Fibroblast of skin of back (primary cell): ENCODE measurements around the gene DLK1.

ENCODE experiments used
- DNase-seq: peaks from one replicate; pipeline ENCODE4 v3.0.0-alpha.2; 2013

Gene DLK1

GRCh38 chr14:100714258-100714892 is 12.3 kb upstream of the DLK1 start:
- peak; percentile 5 for DNase-seq

DNA sequence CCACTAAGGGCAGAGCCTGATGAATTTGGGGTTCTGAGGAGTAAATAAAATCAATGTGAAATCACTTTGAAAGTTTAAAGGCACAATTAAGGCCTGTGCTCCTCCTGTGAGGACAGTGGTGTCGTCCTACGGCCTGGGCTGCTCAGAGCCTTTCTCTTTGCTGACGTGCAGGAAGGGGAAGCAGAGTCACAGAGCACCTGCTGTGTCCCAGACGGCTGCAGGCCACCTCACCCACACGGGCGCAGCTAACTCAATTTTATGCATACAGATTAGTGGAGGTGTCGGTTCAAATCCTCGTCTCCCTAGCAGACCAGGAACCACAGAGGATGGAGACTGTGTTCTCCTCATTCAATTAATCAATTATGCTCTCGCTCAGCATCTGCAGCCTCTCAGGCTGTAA is 11.4 kb upstream of the DLK1 start:
- no peak for DNase-seq

- DNase-seq = peak; percentile 9
Measured at GRCh38 chr14:100715803-100716202, 10.9 kb upstream of the DLK1 start.

DNA sequence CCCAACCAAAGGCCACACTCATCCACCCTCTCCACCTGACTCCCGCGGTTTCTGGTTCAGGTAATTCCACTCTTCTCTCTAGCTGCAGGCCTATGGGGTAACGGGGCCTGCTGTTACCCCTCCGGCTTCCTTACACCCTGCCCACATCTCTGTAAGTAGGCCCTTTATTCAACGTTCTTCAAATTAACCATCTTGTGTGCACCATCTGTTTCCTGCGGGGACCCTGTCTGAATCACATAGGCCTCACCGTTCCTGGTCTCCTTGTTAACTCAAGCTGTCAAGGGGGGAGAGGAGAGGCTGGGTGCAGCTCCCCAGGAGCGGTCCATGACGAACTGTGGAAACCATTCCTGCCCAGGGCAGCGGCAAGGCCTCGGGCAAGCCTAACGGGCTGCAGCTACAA is 9.3 kb upstream of the DLK1 start:
- DNase-seq = no peak

DNA sequence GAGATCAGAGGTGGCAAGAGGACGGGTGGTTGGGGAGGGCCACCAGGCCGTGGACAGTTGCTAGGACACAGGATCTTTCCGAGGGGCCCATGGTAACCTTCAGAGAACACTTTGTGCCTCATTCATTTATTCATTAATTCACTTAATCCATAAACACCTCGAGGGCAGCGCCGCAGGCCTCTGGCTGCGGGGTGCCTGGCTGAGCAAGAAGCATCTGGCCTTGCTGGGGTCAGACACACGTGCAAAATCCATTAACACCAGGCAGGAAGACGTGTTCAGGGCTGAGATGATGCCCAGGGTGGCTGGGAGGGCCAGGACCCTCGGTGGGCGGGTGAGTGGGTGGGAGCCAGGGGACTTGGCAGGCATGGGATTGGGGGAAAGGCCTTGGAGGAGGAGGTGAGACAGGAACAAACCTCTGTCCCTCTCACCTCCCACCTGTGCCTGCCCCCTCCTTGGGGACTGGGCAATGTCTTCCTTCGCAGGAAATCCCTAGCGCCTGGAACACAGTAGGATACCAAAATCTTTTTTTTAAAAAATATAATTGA is 6.6 kb upstream of the DLK1 start:
- DNase-seq = no peak

DNA sequence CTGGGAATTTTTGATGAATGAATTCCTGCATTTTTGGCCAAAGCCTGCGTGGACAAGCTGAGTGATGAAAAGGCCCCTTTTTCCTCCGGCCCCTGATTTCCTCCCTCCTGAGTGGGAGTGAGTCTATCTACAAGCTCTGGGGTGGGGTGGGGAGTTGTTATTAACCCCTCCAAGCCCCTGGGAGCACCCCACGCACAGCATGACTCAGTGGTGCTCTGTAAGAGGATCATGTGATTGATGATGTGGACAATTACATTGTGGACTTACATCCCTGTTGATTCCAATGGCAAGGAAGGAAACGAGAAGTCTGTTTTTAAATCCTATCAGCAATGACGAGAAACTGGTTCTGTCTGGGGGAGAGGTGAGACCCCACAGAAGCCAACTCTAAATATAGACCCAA is 5.1 kb upstream of the DLK1 start:
- no peak for DNase-seq

DNA sequence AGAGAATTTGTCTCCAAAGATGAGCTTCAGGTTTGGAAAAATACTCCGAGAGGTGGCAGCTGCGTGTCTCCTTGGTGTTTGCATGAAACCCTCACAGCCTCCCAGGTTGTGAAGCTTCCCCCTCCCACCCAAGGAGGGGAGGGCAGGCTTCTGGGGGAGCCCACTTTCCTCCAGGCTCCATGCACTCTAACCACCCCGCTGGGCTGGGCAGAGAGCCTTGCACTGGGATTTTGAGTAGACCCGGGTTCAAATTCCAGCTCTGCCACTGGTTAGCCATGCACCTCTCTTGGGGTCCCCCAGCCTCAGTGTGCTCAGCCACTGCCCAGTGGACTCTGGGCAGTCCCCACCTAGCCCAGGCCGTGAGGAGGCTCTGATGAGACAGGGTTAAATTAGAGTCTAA is 4.3 kb upstream of the DLK1 start:
- DNase-seq = no peak

DNA sequence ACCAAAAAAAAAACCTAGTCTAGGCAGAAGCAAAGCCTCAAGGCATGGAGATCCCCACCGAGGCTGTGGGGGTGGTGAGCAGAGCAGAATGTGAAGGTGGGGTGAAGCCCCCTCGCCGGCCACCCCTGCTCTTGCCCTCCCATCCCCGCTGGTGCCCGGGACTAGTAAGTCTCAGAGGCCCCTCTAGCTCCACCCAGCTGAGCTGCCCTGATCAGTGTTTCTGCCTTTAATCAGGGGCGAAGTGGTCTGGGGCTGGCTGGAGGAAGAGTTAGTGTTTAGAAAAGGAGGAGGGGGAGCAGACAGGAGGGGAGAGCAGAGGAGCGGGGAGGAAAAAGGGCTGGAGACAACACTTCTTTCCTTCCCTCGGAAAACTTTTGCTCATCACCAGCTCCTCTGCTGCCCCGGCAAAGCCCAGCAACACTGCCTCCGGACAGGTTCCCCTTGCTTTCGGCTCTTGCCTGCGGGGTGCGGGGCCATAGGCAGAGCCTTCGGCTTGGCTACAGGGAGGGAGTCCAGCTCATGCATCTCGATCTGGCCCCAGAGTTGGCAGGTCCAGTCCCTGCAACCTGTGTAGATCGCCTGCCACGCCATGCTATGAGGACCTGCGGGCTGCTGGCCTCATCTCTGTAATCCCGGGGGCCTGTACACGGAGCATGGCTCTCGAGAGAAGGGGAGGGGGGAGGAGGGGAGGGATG is 3.4 kb upstream of the DLK1 start:
- no peak for DNase-seq

- no peak for DNase-seq
Measured at GRCh38 chr14:100723830-100724437, 2.8 kb upstream of the DLK1 start.

GRCh38 chr14:100724536-100724935 is 2.2 kb upstream of the DLK1 start:
- no peak for DNase-seq

DNA sequence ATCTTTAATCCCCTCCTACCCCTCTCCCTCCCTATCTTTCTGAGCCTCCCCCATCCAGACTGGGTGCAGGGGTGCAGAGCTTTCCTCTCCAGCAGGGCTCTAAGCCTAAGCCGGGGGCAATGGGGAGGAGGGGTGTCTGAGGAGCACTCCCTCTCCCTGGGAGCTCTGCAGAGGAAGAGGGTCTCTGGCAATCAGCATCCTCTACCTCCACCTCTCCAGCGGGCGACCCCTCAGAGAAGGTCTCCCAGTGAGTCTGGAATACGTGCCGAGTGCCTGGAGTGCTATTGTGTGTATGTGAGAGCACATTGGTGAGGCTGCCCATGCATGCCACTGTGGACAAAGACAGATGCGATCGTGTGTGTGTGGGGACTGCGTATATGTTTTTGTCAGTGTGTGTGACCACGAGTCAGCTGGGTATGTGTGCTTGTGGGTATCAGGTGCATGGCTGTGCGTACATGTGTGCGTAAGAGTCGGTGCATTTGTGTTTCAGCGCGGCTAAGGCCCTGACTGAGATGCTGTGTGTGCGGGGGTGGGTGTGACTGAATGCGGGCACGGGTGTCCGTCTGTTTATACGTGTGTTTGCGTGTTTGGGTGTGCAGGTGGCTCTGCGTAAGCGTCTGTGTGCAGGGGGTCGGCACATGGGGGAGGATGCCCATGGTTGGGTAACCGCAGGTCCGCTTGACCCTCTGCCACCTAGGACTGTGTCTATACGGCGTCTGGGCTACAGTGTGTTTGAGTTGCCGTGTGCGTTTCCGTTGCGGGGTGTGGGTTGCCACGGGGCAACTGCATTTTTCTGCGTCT is 905 bp upstream of the DLK1 start:
- no peak for DNase-seq

DNA sequence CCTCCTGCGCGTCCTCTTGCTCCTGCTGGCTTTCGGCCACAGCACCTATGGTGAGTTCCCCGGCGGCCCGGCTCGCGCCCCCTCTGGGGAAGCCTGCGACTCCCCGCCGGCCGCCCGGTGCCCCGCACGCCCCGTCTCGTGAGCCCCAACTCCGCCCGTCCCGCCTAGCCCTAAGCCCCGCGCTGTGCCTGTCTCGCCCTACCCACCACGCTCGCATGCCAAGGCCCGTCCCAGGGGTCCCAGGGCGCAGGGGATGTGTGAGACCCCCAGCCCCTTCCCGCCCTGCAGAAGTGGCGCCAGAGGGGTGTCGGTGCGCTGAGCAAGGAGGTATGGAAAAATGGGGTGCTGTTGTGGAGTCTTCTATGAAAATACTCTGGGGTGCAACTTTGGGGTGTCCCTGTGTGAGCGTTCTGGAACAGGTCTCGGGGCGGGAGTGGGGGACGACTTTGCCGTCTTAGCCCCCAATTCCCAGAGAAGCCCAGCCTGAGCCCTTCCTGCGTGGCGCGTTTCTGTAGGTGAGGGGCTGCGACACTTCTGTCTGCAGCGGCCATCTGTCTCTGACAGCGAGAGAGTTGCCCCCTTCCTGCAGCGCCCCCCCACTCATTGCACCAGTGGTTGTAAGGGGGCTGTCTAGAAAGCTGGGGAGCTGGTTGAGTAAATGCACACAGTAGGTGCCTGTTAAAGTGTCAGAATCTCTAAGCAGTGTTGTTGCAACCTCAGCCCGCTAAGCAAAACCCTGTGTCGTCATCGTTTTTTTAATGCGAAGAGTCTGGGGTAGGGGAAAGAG is 587 bp downstream of the DLK1 start:
- no peak for DNase-seq

GRCh38 chr14:100727873-100728240 is 1.2 kb downstream of the DLK1 start:
- DNase-seq = no peak

DNA sequence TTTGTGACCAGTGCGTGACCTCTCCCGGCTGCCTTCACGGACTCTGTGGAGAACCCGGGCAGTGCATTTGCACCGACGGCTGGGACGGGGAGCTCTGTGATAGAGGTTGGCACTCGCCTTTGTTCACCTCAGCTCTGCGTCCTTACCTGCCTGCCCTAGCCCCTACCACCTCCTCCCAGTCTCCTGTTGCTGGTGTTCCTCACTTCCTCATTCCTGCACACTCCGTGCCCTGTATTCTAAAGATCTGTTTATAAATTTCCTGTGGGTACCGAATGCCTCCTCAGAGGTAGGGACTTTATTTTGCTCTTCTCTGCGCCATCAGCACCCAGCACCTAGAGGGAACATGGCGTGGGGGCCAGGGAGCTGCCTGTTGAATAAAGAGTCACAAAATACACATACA is 2.3 kb downstream of the DLK1 start:
- DNase-seq = no peak

- peak; percentile 10 for DNase-seq
Measured at GRCh38 chr14:100729982-100730381, 3.3 kb downstream of the DLK1 start.

DNA sequence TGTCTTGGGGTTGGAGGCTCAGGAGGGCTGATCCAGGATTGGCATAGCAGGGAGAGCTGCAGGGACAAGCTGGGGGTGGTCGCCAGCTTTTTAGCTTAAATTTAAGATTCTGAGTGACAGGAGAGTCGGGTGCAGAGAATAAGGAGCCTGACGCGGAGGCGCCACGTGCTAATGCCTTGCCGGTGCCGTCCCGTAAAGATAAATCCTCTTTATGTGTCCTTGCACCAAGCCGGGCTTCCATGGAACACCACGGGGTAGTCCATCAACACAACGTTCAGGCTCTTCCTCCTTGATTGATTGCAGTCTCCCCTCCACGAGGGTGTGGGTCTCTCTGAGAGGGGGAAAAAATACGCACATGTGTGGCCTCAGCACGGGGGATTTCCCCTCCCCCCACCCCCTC is 3.9 kb downstream of the DLK1 start:
- no peak for DNase-seq

DNA sequence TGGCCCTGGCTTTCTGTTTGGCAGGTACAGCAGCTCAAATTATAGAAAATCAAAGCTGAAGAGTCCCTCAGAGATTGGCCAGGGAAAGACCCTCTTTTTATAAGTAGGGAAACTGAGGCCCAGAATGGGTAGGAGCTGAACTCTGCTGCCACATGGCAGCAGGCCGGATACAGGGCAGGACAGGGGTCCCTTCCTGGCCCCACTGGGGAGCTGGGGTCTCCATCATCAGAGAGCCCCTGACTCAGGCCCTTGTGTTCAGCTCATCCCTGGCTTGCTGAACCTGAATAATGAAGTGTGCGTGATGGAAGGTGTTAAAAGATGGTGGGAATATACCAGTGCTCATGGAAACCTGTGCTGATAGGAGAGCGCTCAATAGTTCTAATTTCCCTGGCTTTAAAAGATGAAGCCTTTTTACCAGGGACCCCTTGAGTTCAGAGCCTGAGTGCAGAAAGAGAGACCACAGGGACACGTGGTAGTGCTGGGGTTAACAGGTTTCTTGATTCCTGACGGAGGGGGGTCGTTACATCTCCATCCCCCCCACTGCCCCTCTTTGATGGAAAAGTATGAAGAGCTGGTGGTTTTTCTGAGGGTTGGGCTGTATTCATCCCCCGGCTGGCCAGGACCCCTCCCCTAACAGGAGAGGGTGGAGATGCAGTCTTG is 4.4 kb downstream of the DLK1 start:
- DNase-seq = no peak

- no peak for DNase-seq
Measured at GRCh38 chr14:100731846-100732765, 5.4 kb downstream of the DLK1 start.

GRCh38 chr14:100732766-100733100 is 6.0 kb downstream of the DLK1 start:
- DNase-seq = no peak

- no peak for DNase-seq
Measured at GRCh38 chr14:100733152-100733850, 6.6 kb downstream of the DLK1 start.
